Adrenal gland (tissue), 12 donors: ENCODE data around the gene STAP1. TPM values are rescaled to one million over a fixed set of nuclear protein-coding genes. Genes with fewer than 3 reads are reported as not detected.
"Not testable (repeated sequence)": the region's sequence is repeated elsewhere in the genome, so short reads cannot be mapped to it uniquely, and the experiment has no call there.

Experiments
- DNase-seq, 7 donors: peaks; one replicate each; pipeline ENCODE4 v3.0.0-alpha.2; 2019 to 2020
- H3K27ac ChIP-seq, 5 donors: fragments of 200-600 bp; sonication (generic) in 4 of 5; 1 replicate in 3 of 5; 2 replicates in 2 of 5; pipeline versions ENCODE4 v1.5.1 to v1.8.0; 2016 to 2020; ENCODE audit warnings: mild to moderate bottlenecking in 1 of 5
- H3K27me3 ChIP-seq: fragments of 200-600 bp; 2 replicates; pipeline ENCODE4 v1.8.0; 2021
- H3K36me3 ChIP-seq, 2 donors: fragments of 200-600 bp; replicated peaks in 1 of 2; 1 replicate in 1 of 2; 2 replicates in 1 of 2; pipeline versions ENCODE4 v1.5.1 to v1.8.0; 2018 to 2022
- H3K4me1 ChIP-seq, 2 donors: fragments of 200-600 bp; replicated peaks in 1 of 2; 1 replicate in 1 of 2; 2 replicates in 1 of 2; pipeline versions ENCODE4 v1.5.1 to v1.8.0; 2018 to 2021
- H3K4me3 ChIP-seq, 4 donors: fragments of 200-600 bp; sonication (generic) in 3 of 4; one replicate each; pipeline ENCODE4 v1.5.1; 2016 to 2018
- H3K9me3 ChIP-seq, 3 donors: fragments of 200-600 bp; sonication (generic) in 1 of 3; replicated peaks in 1 of 3; 1 replicate in 2 of 3; 2 replicates in 1 of 3; pipeline versions ENCODE4 v1.5.1 to v1.8.0; 2016 to 2021
- POLR2A ChIP-seq, 2 donors: fragments of 450-650 bp; IDR thresholded peaks; one replicate each; pipeline ENCODE4 v1.6.1; 2017; ENCODE audit warnings: antibody characterized with exemption in 2 of 2, mild to moderate bottlenecking in 2 of 2, moderate library complexity in 1 of 2
- WGBS, 4 donors: extraction: QIAGEN DNeasy Blood & Tissue Kit in 2 of 4; methylation state at CpG; one replicate each; pipeline versions ENCODE4 v1.1.5 to v1.1.7; 2013 to 2017; 5-methylcytosine and 5-hydroxymethylcytosine counted together
- intact Hi-C, 2 donors: fragments of 100-400 bp; cut with DNase I; formaldehyde crosslinking; loops; one replicate each; pipeline versions ENCODE4 v1.14.1 to v1.15.0; 2022 to 2023
- polyA plus RNA-seq, 3 donors: library from polyadenylated mRNA; stranded (reverse); fragments of 200-250 nt in 2 of 3; fragments of 350-450 nt in 1 of 3; fragmentation: Illumina TruSeq in 1 of 3; extraction: RNeasy Lipid Tissue Mini Kit (QIAGEN cat#74804) in 1 of 3; gene quantifications; one replicate each; pipeline ENCODE4 v1.2.3, GENCODE V29; 2013 to 2014
- total RNA-seq, 9 donors: library from RNA; depleted of rRNA in 4 of 9; stranded (reverse); fragments of >200 nt in 4 of 9; fragments of 120-200 nt in 1 of 9; fragmentation: NEBNext Ultra II Directional in 1 of 9; extraction: Animal tissue kit (Norgen Biotek cat#: 25700) in 1 of 9; gene quantifications; one replicate each; pipeline versions ENCODE4 v1.1.0 to v1.2.4, GENCODE V29; 2013 to 2023
- TF ChIP-seq, protein P1 (sequence below), 6 experiments: fragments of 450-650 bp in 4 of 6; fragments of 200-600 bp in 2 of 6; sonication (generic) in 1 of 6; IDR thresholded peaks; 1 replicate in 5 of 6; 2 replicates in 1 of 6; pipeline versions ENCODE4 v1.5.1 to v1.8.0; 2016 to 2021; ENCODE audit warnings: antibody characterized with exemption in 6 of 6, mild to moderate bottlenecking in 2 of 6, moderate library complexity in 1 of 6
- donor health status: healthy with polysubstance abuse.
- donor health status: Bipolar disorder and iron deficiency.
- donor health status: DM: yes; HTN: yes; CAD: no.
- donor health status: DM: no; HTN: no; CAD: no.
- donor health status: DM: no; HTN: no; CAD: no.
- donor health status: DM: yes; HTN: yes; CAD: no.

Gene STAP1
- total and polyA plus RNA-seq, 12 donors = 0.10 to 0.13 TPM; not detected in 10

DNA sequence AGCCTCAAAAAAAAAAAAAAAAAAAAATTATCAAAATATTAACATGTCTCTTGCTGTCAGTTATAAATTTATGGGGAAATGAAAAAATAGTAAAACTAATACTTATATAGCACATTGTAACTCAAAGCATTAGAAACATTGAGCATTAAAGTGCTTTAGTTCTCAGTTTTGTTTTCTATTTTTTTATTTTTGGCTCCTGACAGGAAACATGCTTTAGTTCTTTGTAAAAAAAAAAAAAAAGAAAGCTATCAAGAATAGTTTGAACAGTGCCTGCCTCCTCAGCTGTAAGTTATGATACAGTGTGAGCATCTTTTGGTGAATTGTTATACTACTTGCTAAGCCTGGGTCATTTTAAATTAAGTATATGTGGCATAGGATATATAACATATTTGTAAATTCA is 8.1 kb upstream of the STAP1 start:
- DNase-seq = no peak
- H3K27ac ChIP-seq = no peak overlapping the region
- H3K9me3 ChIP-seq = peaks cover 0 to 6% (median 0%) of the 10 kb centered on the region in 3 donors
- intact Hi-C loops = no loop called here
- TF ChIP-seq, protein P1, sequence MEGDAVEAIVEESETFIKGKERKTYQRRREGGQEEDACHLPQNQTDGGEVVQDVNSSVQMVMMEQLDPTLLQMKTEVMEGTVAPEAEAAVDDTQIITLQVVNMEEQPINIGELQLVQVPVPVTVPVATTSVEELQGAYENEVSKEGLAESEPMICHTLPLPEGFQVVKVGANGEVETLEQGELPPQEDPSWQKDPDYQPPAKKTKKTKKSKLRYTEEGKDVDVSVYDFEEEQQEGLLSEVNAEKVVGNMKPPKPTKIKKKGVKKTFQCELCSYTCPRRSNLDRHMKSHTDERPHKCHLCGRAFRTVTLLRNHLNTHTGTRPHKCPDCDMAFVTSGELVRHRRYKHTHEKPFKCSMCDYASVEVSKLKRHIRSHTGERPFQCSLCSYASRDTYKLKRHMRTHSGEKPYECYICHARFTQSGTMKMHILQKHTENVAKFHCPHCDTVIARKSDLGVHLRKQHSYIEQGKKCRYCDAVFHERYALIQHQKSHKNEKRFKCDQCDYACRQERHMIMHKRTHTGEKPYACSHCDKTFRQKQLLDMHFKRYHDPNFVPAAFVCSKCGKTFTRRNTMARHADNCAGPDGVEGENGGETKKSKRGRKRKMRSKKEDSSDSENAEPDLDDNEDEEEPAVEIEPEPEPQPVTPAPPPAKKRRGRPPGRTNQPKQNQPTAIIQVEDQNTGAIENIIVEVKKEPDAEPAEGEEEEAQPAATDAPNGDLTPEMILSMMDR (IDR thresholded peaks at IDR 0.05) = no peak
- no peak for TF ChIP-seq POLR2A (IDR thresholded peaks at IDR 0.05)
- no peaks in the 10 kb centered on the region for H3K27me3 ChIP-seq
- H3K4me3 ChIP-seq = no peak overlapping the region
- no peaks in the 10 kb centered on the region for H3K4me1 ChIP-seq
- no peaks in the 10 kb centered on the region for H3K36me3 ChIP-seq

DNA sequence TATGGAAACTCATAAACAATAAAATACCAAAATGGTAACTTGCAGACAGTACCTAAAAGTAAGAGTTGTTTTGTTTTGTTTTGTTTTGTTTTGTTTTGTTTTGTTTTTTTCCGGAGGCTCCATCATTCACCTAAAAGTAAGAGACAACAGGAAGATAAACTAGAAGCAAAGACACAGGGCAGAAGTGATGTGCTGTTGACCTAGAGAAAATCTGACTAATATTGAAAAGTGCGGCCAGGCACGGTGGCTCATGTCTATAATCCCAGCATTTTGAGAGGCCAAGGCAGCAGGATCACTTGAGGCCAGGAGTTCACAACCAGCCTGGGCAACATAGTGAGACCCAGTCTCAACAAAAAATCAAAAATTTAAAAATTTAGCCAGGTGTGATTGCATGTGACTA is 7.7 kb upstream of the STAP1 start:
- TF ChIP-seq, protein P1 (IDR thresholded peaks at IDR 0.05) = no peak
- no peak for TF ChIP-seq POLR2A (IDR thresholded peaks at IDR 0.05)
- Histone ChIP-seq H3K36me3 (no peaks in the 10 kb centered on the region), H3K9me3 (peaks cover 0 to 6% (median 0%) of the 10 kb centered on the region in 3 donors), H3K4me3 (no peak overlapping the region), H3K27me3 (no peaks in the 10 kb centered on the region), H3K4me1 (no peaks in the 10 kb centered on the region), H3K27ac (no peak overlapping the region)
- DNase-seq = no peak
- intact Hi-C loops = no loop called here
- 74 to 85% (median 81%) methylated on average over 3 of the region's 3 CpGs for WGBS, 4 donors

DNA sequence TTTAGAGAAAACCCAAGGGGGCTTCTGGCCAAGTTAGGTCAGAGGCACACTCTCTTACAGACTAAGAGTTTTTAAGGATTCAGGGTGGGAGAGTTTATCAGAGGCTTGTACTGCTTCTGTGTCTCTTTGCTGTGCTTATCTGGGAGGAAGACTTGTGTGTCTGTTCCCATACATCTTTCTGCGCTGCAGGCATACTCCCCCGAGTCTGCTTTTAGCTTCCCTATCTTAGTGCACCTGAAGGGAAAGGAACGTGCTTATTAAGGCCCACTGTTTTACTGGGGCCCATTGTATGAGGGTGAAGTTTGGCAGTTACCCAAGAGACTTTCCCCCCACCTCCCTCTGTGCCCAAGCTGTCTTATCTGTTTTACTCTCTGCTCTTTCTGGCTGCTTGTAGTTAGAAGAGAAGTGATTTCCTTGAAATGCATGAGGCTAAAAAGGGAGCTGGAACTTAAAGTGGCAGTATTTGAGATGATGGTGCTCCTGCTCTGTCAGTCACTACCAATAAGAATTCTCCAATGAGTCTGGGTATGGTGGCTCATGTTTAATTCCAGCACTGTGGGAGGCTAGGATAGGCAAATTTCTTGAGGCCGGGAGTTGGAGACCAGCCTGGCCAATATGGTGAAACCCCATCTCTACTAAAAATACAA is 6.3 kb upstream of the STAP1 start:
- H3K9me3 ChIP-seq, H3K36me3 ChIP-seq, H3K27me3 ChIP-seq, H3K4me1 ChIP-seq, H3K27ac ChIP-seq, DNase-seq, H3K4me3 ChIP-seq, intact Hi-C loops: not testable (repeated sequence)
- WGBS, 4 donors = 72 to 82% (median 75%) methylated on average over 4 of the region's 4 CpGs

DNA sequence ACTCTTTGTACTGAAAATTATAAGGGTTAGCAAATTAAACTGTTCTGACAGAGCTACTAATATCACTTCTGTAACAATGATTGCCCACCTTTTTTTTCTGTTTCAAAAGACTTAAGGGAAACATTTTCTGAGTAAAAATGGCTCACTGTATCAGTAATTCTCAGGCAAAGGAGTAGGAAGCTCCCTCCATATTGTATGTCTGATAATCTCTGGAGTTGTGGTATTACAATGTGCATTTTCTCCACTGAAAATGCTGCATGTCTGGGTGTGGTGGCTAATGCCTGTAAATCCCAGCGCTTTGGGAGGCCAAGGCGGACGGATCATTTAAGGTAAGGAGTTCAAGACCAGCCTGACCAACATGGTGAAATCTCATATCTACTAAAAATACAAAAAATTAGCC is 4.4 kb upstream of the STAP1 start:
- no peaks in the 10 kb centered on the region for H3K27me3 ChIP-seq
- no peak for TF ChIP-seq POLR2A (IDR thresholded peaks at IDR 0.05)
- TF ChIP-seq, protein P1 (IDR thresholded peaks at IDR 0.05) = no peak
- 82 to 90% (median 88%) methylated on average over 3 of the region's 3 CpGs for WGBS, 4 donors
- intact Hi-C loops = no loop called here
- DNase-seq = no peak
- H3K9me3 ChIP-seq = peaks cover 0 to 2% (median 0%) of the 10 kb centered on the region in 3 donors
- H3K4me3 ChIP-seq = no peak overlapping the region
- H3K36me3 ChIP-seq = no peaks in the 10 kb centered on the region
- no peak overlapping the region for H3K27ac ChIP-seq
- no peaks in the 10 kb centered on the region for H3K4me1 ChIP-seq

DNA sequence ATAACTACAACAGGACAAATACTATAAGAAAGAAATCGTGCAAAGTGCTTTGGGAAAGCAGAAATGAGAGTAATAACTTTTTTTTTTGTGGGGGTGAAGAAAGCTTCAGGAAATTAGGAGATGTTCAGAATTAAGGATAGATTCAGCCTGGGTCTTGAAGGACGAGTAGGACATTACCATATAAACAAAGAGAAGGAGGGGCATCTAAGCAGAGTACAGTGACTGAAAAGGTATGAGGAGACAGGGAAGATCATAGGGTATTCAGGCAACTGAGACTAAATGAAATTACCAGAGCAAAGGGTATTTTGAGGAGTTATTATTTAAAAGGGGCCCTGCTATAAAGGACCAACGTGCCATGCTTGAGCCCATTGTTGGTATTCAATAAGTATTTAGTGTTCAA is 3.1 kb upstream of the STAP1 start:
- no peak for DNase-seq
- H3K4me3 ChIP-seq = no peak overlapping the region
- no peak for TF ChIP-seq POLR2A (IDR thresholded peaks at IDR 0.05)
- TF ChIP-seq, protein P1 (IDR thresholded peaks at IDR 0.05) = no peak
- H3K27me3 ChIP-seq = no peaks in the 10 kb centered on the region
- no peaks in the 10 kb centered on the region for H3K9me3 ChIP-seq
- no peak overlapping the region for H3K27ac ChIP-seq
- no peaks in the 10 kb centered on the region for H3K36me3 ChIP-seq
- H3K4me1 ChIP-seq = no peaks in the 10 kb centered on the region
- WGBS, 4 donors = 49 to 60% (median 55%) methylated on average over 3 of the region's 3 CpGs
- intact Hi-C loops = no loop called here
